ENCODE results near the gene AGTR1. TPM values are rescaled to one million over a fixed set of nuclear protein-coding genes. Genes with fewer than 3 reads are reported as not detected.

The AGTR1 gene
- total RNA-seq (2022; extraction: Qiagen RNA extraction; ENCODE audit: low read depth): 0.49 to 0.77 TPM (median 0.55 TPM) in 5 replicates

GRCh38 chr3:148697306-148698189 is at the start of gene AGTR1:
TSS of gene AGTR1 (plus strand) at chr3:148697903. CDS start at chr3:148741036, 43,133 bp downstream.

Other genes with a start within 250 kb of the AGTR1 start
- gene CPB1, start 129.9 kb downstream of the AGTR1 start, total RNA-seq (2022; extraction: Qiagen RNA extraction; ENCODE audit: low read depth): not detected in 5 replicates
- gene CPA3, start 167.4 kb downstream of the AGTR1 start, total RNA-seq (2022; extraction: Qiagen RNA extraction; ENCODE audit: low read depth): not detected in 5 replicates

Data from A549 treated with GW870086 at 1 μM for 4 hours (cell line).